GM18870 (cell line): ENCODE data around the gene GTPBP1.

Source experiments
- ATAC-seq: cut with Tn5 transposase; IDR thresholded peaks from one replicate; pipeline ENCODE4 v1.9.1; 2021; ENCODE audit warnings: moderate library complexity; ENCODE audit not compliant: unreplicated experiment

The GTPBP1 gene

DNA sequence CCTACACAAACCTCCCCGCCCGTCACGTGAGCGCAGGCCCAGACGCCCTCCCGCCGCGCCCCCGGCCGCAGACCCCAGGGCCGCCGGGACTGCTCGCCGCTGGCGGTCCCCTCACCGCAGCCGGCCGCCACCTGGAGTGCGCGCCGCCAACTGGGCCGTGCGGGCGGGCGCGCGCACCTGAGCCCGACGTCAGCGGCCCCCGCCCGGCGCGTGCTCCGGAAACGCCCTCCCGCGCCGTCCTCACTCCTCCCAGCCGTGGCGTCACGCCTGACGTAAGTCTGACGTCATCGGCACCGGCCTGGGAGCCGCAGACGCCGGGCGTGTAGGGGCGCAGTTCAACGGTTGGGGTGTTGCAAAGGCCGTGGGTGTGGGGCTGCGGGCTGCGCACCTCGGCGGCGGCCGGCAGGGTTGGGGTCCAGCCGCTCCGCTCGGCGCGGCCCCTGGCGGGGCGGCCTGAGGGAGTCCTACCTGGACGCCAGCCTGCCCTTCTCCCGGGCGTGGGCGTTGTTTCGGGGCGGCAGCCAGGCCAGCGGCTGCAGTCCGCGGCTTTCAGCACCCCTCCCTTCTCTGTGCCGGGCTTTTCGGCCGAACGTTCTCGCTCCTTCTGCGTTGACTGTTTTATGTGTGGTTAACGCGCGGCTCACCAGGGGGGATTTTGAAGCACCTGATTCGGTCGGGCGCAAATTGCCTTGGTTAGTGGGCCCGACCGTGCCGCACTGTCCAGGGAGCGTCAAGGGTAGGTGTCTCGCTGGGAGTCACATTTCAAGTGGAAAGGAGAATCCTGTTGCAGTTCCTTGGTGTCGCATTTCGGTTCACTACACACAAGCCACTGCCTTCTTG lies 4.7 kb upstream of the GTPBP1 start, which contains the start of gene JOSD1:
Gene JOSD1 (minus strand): TSS at position 155 of the 840 bp plus-strand sequence. CDS start 956 bp downstream, outside the sequence.
- no peak for ATAC-seq

DNA sequence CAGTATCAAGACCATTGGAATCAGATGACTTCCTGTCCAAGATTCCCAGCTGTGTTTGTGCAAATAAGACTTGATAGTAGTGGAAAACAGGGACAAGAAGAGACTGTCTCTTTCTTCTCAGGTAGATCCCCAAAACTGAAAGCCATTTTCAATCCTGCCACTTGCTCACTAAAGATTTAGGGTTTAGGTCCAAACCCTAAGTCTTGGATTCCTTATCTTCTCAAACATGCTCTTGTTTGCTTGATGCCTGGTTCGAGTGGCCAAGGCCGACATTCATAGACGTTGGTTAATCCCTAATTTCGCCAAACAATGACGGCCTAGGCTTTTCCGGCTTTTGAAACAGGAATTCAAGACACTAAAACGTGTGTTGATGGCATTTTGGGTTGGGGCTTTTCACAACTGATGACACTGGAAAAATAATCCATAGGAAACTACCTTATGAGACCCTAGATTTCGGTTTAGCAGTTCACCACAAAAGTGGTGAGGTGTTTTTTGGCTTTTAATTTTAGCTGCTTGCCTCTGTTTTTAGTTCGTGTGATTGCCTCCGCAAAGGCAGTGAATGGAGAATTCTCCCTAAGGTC lies 1.0 kb upstream of the GTPBP1 start:
- ATAC-seq, result no peak

DNA sequence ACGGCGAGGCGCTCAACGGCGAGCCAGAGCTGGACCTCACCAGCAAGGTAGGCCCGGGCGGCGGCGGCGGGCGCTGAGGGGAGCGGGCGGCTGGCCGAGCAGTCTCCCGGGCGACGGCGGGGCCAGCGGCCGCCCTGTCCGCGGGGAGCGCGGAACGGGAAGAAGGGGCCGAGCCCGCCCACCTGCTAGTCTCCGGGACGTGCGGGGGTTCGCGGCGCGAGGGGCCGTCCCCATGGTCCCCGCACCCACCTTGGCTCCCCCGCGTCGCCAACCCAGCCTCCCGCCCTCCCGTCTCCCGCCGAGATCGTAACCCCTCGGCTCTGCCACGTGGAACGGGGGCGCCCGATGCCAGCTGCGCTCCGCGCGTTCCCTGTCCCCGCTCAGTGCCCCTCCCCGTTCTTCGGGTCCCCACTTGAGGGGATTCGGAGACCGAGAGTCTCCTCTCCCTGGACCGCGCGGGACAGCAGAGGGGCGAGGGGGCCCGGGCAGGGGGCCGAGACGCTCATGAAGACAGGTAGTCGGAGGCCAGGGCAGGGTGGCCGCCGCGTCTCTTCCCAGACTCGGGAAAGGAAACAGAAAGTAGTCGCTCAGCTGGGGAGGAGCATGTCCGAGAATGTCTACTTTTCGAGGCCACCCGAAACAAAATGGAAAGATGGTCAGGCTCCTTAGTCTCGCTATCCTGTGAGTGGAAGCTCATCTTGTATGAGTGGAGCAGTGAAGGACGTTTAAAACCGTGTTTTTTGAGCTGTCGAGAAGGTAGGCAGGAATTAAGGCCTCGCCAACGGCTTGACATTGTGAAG lies 557 bp downstream of the GTPBP1 start:
- no peak for ATAC-seq

DNA sequence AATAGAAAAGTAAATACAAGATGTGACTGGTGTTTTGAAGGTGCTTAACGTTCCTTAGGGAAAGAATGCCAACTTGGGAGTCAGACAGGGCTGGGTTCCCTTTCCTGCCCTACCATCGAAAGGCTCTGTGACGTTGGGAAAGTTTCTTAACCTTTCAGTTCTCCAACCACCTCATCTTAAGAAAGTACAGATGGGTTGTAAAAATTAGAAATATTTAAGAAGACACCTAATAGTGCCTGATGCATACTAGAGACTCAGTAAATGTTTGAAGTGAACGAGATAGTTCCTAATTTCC lies 1.1 kb downstream of the GTPBP1 start:
- ATAC-seq, result no peak

DNA sequence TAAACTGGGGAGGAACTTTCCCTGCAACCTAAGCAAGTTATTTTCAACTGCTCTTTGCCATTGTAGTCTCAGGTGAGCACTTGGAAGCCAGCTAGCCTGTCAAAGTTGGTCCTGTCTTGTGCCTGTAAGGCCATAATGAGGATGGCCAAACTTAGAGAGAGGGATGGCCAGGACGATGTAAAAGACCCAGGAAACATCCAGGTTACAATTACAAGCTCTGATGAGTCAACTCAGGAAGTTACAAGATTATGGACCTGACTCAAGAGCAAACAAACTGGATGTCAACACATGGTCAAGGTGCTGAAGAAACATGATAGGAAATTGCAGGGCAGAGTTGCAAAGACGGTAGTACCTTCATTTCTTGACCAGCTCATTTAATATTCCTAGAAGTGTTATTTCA lies 1.6 kb downstream of the GTPBP1 start:
- no peak for ATAC-seq

DNA sequence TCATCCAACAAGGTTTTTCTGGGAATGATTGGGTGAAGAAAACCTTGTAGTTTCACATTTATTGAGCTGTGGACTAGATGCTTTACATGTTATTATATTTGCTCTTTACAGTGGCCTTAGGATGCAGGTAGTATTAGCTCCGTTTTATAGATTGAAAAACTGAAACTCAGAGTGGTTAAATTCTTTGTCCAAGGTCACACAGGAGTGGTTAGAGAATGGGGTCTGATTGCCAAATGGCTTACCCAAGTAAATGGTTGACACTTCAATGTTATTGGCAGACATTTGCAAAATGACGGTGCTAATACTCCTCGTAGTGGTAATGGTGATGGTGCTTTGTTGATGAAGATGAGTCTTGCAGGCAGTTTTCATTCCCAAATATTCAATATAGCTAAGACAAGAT lies 2.2 kb downstream of the GTPBP1 start:
- no peak for ATAC-seq

DNA sequence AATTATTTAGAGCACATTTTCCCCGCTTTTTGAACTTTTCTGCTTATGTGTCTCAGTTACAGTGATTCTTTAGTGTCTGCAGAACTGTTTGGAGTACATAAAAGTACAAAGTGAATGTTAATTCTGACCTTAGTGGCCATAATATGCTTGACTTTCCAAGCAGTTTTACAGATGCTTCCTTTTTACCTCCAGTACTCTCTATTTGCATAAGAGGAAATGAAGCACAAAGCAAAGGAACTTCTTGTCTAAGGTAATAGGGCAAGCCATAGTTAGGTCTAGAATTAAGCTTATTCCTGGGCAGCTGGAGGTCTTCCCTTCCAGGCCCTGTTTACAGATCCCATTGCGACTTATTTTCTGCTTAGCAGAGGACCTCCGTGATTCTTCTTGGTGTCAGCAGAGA lies 3.6 kb downstream of the GTPBP1 start:
- ATAC-seq, result no peak

DNA sequence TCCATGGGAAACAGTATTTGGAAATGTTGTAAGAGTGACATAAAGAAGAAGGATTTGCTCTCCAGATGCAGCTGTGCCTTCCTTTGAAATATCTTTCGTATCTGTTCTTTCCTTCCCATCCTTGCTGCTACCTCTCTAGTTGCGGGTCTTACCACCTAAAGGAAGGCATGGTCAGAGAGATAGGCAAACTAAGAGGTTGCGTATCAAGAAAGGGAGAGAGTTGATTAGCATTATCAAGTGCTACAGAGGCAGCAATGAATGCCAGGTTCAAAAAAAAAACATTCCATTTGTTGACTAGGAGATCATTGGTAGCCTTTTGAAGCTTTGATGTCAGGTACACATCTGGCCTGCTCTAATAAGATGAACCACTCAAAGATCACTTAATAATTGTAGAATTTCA lies 4.6 kb downstream of the GTPBP1 start:
- no peak for ATAC-seq

DNA sequence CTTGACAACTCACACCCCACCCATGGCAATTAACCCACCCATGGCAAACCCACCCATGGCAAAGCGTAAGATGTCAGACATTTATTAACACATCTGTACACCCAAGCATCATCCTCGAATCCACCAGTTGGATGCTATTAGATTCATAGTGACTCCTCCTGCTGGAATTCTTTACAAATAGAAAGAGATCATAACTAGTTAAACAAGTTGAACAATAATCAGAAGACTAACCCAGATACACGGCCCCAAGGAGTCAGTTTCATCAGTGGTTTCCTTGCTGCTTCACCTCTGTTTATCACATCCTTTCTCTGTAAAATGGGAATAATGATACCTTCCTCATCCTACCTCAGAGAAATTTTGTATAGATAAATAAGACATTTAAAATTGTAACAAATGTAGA lies 5.1 kb downstream of the GTPBP1 start:
- ATAC-seq, result no peak

DNA sequence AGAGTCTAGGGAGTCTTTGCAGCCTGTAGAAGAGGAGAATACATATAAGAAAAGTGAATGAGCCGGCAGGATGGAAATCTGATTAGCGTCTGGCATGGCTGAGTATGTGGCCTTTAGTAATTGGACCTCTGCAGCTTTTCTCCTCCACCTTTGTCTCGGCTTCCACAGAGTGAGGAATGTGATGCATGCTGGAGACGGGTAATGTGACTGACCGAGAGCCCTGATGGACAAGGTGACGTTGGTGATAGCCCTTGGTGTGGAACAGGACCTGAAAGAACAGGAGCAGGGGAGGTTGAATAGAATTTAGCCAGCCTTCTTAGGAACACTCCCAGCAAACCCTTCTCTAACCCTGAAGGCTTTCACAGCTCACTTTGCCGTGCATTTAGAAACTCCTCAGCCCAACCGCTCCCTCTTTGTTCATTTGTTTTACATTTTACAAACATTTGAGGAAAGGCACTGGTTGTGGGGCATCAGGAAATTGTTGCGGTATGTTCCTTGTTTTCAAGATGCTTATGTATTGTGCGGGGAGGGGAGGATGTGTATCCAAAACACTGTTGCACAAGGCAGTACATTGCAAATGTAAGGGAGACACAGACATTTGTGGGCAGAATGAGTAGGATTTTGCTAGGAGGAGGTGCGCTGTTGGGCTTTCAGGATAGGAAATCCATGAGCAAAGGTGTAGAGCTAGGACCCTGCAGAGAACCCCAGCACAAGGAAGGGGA lies 6.9 kb downstream of the GTPBP1 start:
- no peak for ATAC-seq

DNA sequence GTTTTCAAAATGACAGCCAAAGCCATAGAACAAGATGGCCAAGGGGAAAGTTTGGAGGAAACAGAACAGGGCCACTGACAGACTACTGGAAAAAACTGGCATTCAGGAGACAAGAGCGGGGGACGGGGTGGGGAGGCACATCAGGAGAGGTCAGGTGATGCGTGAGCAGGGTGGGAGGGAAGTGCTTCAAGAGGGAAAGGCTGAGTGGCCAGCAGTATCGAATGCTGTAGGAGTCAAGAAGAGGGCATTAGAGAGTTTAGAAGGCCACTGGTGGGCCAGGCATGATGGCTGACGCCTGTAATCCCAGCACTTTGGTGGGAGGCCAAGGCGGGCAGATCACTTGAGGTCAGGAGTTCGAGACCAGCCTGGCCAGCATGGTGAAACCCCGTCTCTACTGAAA lies 8.2 kb downstream of the GTPBP1 start:
- ATAC-seq, result no peak

DNA sequence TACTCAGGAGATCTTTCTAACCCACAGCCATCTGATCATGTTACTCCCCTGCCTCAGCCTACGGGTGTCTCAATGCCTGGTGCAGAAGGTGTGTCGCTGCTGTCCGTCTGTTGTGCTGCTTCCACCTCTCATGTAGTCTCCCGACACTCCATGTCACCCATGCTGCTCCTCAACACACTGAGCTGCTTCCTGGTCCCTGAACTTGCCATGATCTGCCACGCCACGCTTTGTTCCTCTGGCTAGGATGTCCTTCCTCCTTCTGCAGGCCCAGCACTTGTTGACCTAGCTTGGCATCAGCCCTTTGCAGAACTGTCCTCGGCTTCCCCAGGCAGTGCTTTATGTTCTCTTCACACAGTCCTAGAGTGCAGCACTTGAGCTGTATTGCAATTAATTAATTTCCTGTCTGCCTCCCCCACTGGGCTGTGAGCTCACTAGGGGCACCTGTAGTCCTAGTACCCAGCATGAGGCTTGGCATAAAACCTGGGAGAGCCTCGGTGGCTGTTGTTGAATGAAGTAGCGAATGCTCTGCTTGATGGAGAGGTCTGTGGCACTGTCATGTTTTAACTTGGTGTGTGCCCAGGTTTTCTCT lies 9.5 kb downstream of the GTPBP1 start:
- ATAC-seq, result no peak

DNA sequence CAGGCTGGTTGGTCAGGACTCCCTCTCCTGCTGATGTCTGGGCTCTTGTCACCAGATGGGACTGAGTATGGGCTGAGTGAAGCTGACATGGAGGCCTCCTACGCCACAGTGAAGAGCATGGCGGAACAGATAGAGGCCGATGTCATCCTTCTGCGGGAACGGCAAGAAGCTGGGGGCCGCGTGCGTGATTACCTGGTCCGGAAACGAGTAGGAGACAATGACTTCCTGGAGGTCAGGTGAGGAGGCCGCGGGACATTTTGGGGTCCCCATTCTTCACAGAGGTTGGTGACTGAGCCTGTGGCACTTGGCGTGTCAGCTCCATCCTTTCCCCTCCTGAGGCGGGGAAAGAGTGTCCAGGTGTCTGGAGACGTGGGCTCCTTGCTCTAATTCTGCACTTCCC lies 10.1 kb downstream of the GTPBP1 start:
- no peak for ATAC-seq

DNA sequence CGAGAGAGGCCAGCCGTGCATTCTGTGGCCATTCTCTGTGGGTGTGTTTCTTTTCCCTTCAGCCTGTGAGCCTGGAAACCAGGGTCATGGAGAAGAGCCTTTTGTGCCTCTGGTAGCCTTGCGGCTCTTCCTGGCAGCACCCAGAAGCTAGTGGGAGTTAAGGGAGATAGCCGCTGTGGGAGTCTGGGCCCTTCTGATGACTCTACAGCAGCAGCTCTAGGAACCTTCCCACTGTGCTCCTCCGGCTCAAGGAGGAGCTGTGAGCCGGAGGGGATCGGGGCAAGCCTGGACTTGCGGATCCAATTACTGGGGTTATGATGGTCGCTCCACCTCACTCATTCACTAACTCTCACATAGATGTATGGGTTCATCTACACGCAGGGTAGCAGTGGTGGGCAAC lies 10.5 kb downstream of the GTPBP1 start:
- ATAC-seq, result no peak

DNA sequence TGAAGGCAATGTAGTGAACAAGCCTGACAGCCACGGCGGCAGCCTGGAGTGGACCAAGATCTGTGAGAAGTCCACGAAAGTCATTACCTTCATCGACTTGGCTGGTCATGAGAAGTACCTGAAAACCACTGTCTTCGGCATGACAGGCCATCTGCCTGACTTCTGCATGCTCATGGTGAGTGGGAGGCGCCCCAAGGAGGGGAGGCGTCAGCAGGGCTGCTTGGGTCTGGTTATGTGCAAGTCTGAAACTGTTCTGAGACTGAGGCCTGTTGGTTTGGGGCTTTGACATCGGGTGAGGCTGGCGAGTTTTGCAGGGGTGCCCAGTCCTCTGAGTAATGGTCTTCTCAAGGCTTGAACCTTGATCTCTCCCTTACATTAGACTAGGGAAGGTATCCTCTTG lies 11.1 kb downstream of the GTPBP1 start:
- no peak for ATAC-seq

DNA sequence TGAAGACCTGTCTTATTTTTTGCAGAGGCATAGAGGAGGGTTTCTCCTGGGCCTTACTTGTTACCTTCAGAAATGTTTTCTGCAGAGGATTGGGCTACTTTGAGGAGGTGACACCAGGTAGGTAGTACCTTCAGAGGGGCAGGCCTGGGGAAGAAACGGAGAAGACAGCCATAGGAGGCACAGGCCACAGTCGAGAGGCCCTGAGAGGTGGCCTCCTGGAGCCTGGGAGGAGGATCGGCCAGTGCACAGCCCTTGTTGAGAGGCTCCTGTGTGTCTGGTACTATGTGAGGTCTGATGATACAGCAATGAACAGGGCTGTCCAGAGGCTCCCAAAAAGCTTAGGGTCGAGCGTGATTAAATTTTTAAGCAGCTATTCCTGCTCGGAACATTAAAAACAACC lies 11.5 kb downstream of the GTPBP1 start:
- ATAC-seq, result no peak

DNA sequence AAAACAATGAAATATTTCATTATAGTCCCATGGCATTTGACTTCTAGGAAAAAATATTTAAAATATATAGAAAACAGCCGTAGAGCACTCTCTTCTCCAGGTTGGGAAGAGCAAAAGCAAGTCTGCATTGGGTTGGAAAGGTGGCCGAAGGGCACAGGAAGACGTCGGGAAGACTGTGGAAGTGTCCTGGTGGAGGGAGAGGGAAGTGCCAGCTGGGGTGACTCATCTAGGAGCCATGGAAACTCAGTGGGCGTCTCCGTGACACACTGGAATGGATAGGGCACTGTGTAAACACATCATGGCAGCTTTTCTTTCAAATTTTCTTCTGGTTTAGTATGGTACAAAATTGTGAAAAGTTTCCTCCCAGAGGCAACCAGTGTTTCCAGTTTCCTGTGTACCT lies 12.7 kb downstream of the GTPBP1 start:
- no peak for ATAC-seq

DNA sequence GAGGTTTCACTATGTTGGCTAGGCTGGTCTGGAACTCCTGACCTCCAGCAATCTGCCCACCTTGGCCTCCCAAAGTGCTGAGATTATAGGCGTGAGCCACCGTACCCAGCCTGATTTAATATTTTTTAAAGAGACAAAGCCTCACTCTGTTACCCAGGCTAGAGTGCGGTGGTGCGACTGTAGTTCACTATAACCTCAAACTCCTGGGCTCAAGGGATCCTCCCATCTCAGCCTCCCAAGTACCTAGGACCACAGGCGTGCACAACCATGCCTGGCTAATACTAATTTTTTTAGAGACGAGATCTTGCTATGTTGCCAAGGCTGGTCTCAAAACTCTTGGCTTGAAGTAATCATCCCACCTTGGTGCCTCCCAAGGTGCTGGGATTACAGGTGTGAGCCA lies 13.5 kb downstream of the GTPBP1 start:
- ATAC-seq, result no peak

DNA sequence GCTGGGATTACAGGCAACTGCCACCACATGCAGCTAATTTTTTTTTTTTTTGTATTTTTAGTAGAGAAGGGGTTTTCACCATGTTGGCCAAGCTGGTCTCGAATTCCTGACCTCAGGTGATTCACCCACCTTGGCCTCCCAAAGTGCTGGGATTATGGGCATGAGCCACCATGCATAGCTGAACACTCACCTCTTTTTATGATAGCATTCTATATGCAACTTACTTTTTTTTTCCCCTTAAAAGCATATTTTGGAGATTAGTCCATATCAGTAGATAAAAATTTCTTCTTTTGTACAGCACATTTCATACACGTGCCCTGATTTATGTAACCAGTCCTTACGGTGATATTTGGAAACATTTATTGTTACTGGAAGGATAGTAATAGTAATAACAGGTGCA lies 14.6 kb downstream of the GTPBP1 start:
- ATAC-seq, result no peak

DNA sequence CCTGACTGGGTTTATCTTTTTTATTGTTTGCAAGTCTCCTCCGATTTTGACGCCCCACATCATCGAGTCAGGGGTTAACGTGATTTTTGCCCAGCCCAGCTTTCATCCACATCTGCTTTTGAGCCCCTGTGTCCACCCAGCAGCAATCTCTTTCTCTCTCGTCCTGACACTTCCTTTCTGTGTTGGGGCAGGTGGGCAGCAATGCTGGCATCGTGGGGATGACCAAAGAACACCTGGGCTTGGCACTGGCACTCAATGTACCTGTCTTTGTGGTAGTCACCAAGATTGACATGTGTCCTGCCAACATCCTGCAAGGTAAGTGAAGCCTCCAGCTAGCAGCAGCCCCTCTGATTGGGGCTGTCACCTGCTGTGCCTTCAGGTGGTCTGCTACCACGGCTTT lies 15.8 kb downstream of the GTPBP1 start:
- no peak for ATAC-seq

DNA sequence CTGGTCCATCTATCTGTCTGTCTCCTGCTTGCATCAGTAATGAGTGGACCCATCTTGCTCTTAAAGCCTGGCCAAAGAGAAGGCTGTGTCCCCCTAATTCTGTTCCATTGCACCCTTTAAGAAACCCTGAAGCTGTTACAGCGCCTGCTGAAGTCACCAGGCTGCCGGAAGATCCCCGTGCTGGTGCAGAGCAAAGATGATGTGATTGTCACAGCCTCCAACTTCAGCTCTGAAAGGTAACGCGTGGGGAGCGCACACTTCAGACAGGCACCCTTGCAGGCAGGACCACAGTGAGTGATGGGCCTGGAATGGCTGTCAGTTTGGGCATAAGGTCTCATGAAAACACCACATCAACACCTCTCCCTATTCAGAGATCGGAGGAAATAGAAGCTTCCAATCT lies 18.4 kb downstream of the GTPBP1 start:
- ATAC-seq, result no peak
